ENCODE data around the gene IER5L. TPM values are rescaled to one million over a fixed set of nuclear protein-coding genes. Genes with fewer than 3 reads are reported as not detected.
A peak's percentile ranks its signal among the peaks of the same experiment; 100 is the strongest.

The IER5L gene
- total and polyA plus RNA-seq, 2 donors (not counting 3 experiments of a cell fraction or from before 2014, with no cell fraction given), result 5.3 to 12.3 TPM

DNA sequence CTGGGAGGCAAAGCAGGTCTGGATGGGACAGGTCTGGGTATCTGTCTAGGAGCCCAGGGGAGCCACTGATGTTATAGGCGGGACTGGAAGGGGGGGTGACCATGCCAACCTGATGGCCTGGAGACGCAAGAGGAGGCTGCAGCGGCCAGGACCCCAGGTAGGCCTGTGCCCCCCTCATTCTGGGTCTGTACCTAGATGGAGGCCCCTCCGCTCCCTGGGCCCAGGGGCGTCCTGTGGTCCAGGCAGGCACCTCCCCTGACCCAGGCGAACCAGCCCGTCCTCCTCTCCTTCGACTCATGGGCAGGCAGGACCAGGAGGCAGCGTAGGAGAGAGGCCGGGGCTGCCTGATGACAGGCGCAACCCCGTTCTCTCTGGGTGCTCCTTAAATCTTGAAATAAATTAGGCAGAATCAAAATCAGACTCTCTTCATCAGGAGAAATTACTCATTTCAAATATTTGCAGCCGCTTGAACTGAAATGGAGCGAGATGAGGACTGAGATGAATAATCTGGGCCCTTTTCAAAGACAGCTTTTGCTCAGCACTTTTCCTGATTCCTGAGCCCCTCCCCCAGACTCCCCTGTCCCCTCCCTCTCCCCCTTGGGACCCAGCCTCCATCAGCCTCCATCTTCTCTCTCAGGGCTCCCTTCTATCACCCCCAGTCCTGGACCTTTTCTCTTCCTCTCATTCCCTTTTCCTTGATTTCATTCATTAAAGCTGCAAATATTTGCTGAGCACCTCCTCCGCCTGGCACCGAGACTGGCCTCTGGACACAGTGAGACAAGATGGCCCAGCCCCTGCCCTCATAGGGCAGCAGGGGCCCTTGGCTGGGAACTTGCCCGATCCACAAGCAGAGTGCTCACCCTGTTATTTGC lies 46.8 kb upstream of the IER5L start:
- H3K4me1 ChIP-seq (ENCODE audit: control insufficient read depth, extremely low read depth, insufficient read depth, low read length), result no peaks in the 10 kb centered on the region
- H3K27me3 ChIP-seq (ENCODE audit: control insufficient read depth in 2 of 2, insufficient read depth in 2 of 2, low read length in 2 of 2), result no peaks in the 10 kb centered on the region
- H3K27ac ChIP-seq (ENCODE audit: insufficient read depth, low read depth, low read length), result peak overlapping the region; percentile 14
- dilution Hi-C loops (cut with MboI; ENCODE audit: extremely low pct_ligation_motif_present, low sequenced_read_pairs) (no loop called here), intact Hi-C loops (cut with micrococcal nuclease) (no loop called here)
- peak overlapping the region; percentile 90 for H2AFZ ChIP-seq (ENCODE audit: low read depth, low read length)
- no peak overlapping the region for H3K9ac ChIP-seq (replicated peaks; ENCODE audit: extremely low read depth, insufficient read depth, low read length)
- DNase-seq (ENCODE audit: low read depth, low spot score) (no peak), FAIRE-seq (no peak)
- ChIA-PET CTCF (interaction anchor here (1.3 kb wide), 1 partner anchor 14 kb away, joined by 3 read pairs; no protein-coding TSS in a partner anchor), POLR2A (no interaction called here)
- no peak overlapping the region for H3K4me2 ChIP-seq (ENCODE audit: insufficient read depth, low read length)
- no TSS peak for BruUV-seq (replicated peaks)
- no peaks in the 10 kb centered on the region for H3K9me3 ChIP-seq (replicated peaks; ENCODE audit: control insufficient read depth, insufficient read depth, low read length)
- no peaks in the 10 kb centered on the region for H3K36me3 ChIP-seq (ENCODE audit: control insufficient read depth in 2 of 2, extremely low read depth in 1 of 2, insufficient read depth in 2 of 2, low read length in 2 of 2)
- no peaks in the 10 kb centered on the region for H4K20me1 ChIP-seq (replicated peaks; ENCODE audit: control insufficient read depth, extremely low read depth, insufficient read depth, low read length)
- H3K79me2 ChIP-seq (ENCODE audit: control insufficient read depth, insufficient read depth, low read length), result no peaks in the 10 kb centered on the region
- H3K9me1 ChIP-seq (replicated peaks; ENCODE audit: control insufficient read depth, extremely low read depth, insufficient read depth, low read length), result no peaks in the 10 kb centered on the region
- no peak overlapping the region for H3K4me3 ChIP-seq (replicated peaks in 1 of 3; ENCODE audit: insufficient read depth in 1 of 3, low read depth in 1 of 3, low read length in 3 of 3)
- TF ChIP-seq GATA2 (IDR thresholded peaks at IDR 0.05; ENCODE audit: insufficient read depth, insufficient read length, low read depth, low read length) (no peak), FOS (IDR thresholded peaks at IDR 0.05; ENCODE audit: borderline replicate concordance, insufficient read depth, low read length) (no peak), EZH2 (IDR thresholded peaks at IDR 0.05; ENCODE audit: borderline replicate concordance, low read depth, low read length, severe bottlenecking) (no peak), POLR2AphosphoS5 (IDR thresholded peaks at IDR 0.05; ENCODE audit: insufficient read depth, low read depth, low read length) (no peak), POLR2A (IDR thresholded peaks at IDR 0.05; ENCODE audit: low read depth, low read length) (no peak), MYC (IDR thresholded peaks at IDR 0.05; ENCODE audit: low read depth, low read length) (no peak), JUN (IDR thresholded peaks at IDR 0.05; ENCODE audit: borderline replicate concordance, insufficient read depth, insufficient read length, low read depth) (no peak)
- TF ChIP-seq, protein P1, sequence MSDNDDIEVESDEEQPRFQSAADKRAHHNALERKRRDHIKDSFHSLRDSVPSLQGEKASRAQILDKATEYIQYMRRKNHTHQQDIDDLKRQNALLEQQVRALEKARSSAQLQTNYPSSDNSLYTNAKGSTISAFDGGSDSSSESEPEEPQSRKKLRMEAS (IDR thresholded peaks at IDR 0.05; ENCODE audit: insufficient read depth, insufficient read length), result no peak
- TF ChIP-seq, protein P2, sequence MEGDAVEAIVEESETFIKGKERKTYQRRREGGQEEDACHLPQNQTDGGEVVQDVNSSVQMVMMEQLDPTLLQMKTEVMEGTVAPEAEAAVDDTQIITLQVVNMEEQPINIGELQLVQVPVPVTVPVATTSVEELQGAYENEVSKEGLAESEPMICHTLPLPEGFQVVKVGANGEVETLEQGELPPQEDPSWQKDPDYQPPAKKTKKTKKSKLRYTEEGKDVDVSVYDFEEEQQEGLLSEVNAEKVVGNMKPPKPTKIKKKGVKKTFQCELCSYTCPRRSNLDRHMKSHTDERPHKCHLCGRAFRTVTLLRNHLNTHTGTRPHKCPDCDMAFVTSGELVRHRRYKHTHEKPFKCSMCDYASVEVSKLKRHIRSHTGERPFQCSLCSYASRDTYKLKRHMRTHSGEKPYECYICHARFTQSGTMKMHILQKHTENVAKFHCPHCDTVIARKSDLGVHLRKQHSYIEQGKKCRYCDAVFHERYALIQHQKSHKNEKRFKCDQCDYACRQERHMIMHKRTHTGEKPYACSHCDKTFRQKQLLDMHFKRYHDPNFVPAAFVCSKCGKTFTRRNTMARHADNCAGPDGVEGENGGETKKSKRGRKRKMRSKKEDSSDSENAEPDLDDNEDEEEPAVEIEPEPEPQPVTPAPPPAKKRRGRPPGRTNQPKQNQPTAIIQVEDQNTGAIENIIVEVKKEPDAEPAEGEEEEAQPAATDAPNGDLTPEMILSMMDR (IDR thresholded peaks at IDR 0.05; ENCODE audit: extremely low read depth in 1 of 2, insufficient read depth in 1 of 2, low read depth in 1 of 2, low read length in 2 of 2), result no peak

Measured in endothelial cell of umbilical vein (primary cell).